Thyroid gland (tissue), 4 donors: ENCODE data around the gene ADAMTSL3. TPM values are rescaled to one million over a fixed set of nuclear protein-coding genes. Genes with fewer than 3 reads are reported as not detected.

ENCODE experiments used
- DNase-seq, 2 donors: peaks; one replicate each; pipeline ENCODE4 v3.0.0-alpha.2; 2019
- H3K27ac ChIP-seq, 3 donors: fragments of 200-600 bp; sonication (generic); 1 replicate in 2 of 3; 2 replicates in 1 of 3; pipeline ENCODE4 v1.5.1; 2016 to 2019; ENCODE audit warnings: mild to moderate bottlenecking in 1 of 3, moderate library complexity in 1 of 3
- H3K27me3 ChIP-seq: fragments of 200-600 bp; sonication (generic); one replicate; pipeline ENCODE4 v1.5.1; 2019
- H3K36me3 ChIP-seq, 2 donors: fragments of 200-600 bp; sonication (generic); one replicate each; pipeline ENCODE4 v1.5.1; 2016 to 2019
- H3K4me1 ChIP-seq, 2 donors: fragments of 200-600 bp; sonication (generic); one replicate each; pipeline ENCODE4 v1.5.1; 2017 to 2019
- H3K4me3 ChIP-seq, 3 donors: fragments of 200-600 bp; sonication (generic); replicated peaks in 1 of 3; 1 replicate in 2 of 3; 2 replicates in 1 of 3; pipeline ENCODE4 v1.5.1; 2016; ENCODE audit warnings: mild to moderate bottlenecking in 1 of 3
- H3K9me3 ChIP-seq: fragments of 200-600 bp; sonication (generic); one replicate; pipeline ENCODE4 v1.5.1; 2017
- CTCF ChIP-seq, 6 experiments: fragments of 200-600 bp in 3 of 6; fragments of 450-650 bp in 3 of 6; sonication (generic) in 3 of 6; IDR thresholded peaks; one replicate each; pipeline ENCODE4 v1.5.1; 2016 to 2019; ENCODE audit warnings: antibody characterized with exemption in 6 of 6, mild to moderate bottlenecking in 2 of 6, inconsistent platforms in 1 of 6, moderate library complexity in 1 of 6
- POLR2A ChIP-seq, 2 donors: fragments of 450-650 bp; IDR thresholded peaks; one replicate each; pipeline ENCODE4 v1.6.1; 2017; ENCODE audit warnings: antibody characterized with exemption in 2 of 2, mild to moderate bottlenecking in 2 of 2, moderate library complexity in 1 of 2
- WGBS, 2 donors: methylation state at CpG; one replicate each; pipeline ENCODE4 v1.1.5; 2017; 5-methylcytosine and 5-hydroxymethylcytosine counted together
- intact Hi-C: fragments of 100-400 bp; cut with DNase I; formaldehyde crosslinking; loops from one replicate; pipeline ENCODE4 v1.15.1; 2023
- total RNA-seq, 4 donors: library from RNA; depleted of rRNA; stranded (reverse); fragments of >200 nt; gene quantifications; one replicate each; pipeline ENCODE4 v1.2.3, GENCODE V29; 2016

Gene ADAMTSL3
- total RNA-seq, 4 donors from 2014 or later = 5.5 to 14.8 (median 6.5) TPM

- Histone ChIP-seq H3K4me1 (no peaks in the 10 kb centered on the region), H3K36me3 (no peaks in the 10 kb centered on the region), H3K4me3 (no peak overlapping the region), H3K27ac (peak overlapping the region in 1 of 3 donors; percentile 43), H3K9me3 (no peaks in the 10 kb centered on the region), H3K27me3 (no peaks in the 10 kb centered on the region)
- no peak for DNase-seq
- TF ChIP-seq POLR2A (IDR thresholded peaks at IDR 0.05) (no peak), CTCF (IDR thresholded peaks at IDR 0.05) (no peak)
- intact Hi-C loops = no loop called here
- WGBS, 2 donors = 67 to 73% methylated on average over 5 of the region's 5 CpGs
Measured at GRCh38 chr15:83694536-83694935, 40.6 kb downstream of the ADAMTSL3 start.

- Histone ChIP-seq H3K9me3 (no peaks in the 10 kb centered on the region), H3K4me1 (no peaks in the 10 kb centered on the region), H3K27ac (no peak overlapping the region), H3K27me3 (no peaks in the 10 kb centered on the region), H3K4me3 (no peak overlapping the region), H3K36me3 (no peaks in the 10 kb centered on the region)
- intact Hi-C loops = no loop called here
- no peak for TF ChIP-seq CTCF (IDR thresholded peaks at IDR 0.05)
- no peak for TF ChIP-seq POLR2A (IDR thresholded peaks at IDR 0.05)
- 36 to 37% methylated on average over 3 of the region's 3 CpGs for WGBS, 2 donors
- no peak for DNase-seq
Measured at GRCh38 chr15:83695246-83695645, 41.3 kb downstream of the ADAMTSL3 start.

GRCh38 chr15:83695901-83696425, 42.0 kb downstream of the ADAMTSL3 start:
- no peaks in the 10 kb centered on the region for H3K36me3 ChIP-seq
- WGBS, 2 donors = 84% methylated on average over 7 of the region's 7 CpGs
- H3K27me3 ChIP-seq = no peaks in the 10 kb centered on the region
- TF ChIP-seq POLR2A (IDR thresholded peaks at IDR 0.05) (no peak), CTCF (IDR thresholded peaks at IDR 0.05) (no peak)
- H3K4me1 ChIP-seq = no peaks in the 10 kb centered on the region
- H3K4me3 ChIP-seq = no peak overlapping the region
- intact Hi-C loops = no loop called here
- no peak for DNase-seq
- H3K27ac ChIP-seq = no peak overlapping the region
- no peaks in the 10 kb centered on the region for H3K9me3 ChIP-seq

- intact Hi-C loops = no loop called here
- Histone ChIP-seq H3K36me3 (no peaks in the 10 kb centered on the region), H3K4me3 (no peak overlapping the region), H3K27ac (no peak overlapping the region), H3K27me3 (no peaks in the 10 kb centered on the region), H3K9me3 (no peaks in the 10 kb centered on the region), H3K4me1 (no peaks in the 10 kb centered on the region)
- TF ChIP-seq CTCF (IDR thresholded peaks at IDR 0.05) (no peak), POLR2A (IDR thresholded peaks at IDR 0.05) (no peak)
- DNase-seq = no peak
Measured at GRCh38 chr15:83697716-83698115, 43.8 kb downstream of the ADAMTSL3 start.

GRCh38 chr15:83698294-83698693, 44.4 kb downstream of the ADAMTSL3 start:
- no peak overlapping the region for H3K4me3 ChIP-seq
- H3K27ac ChIP-seq = no peak overlapping the region
- H3K4me1 ChIP-seq = no peaks in the 10 kb centered on the region
- H3K9me3 ChIP-seq = no peaks in the 10 kb centered on the region
- 61 to 70% methylated on average over 3 of the region's 3 CpGs for WGBS, 2 donors
- intact Hi-C loops = no loop called here
- no peaks in the 10 kb centered on the region for H3K27me3 ChIP-seq
- no peak for TF ChIP-seq POLR2A (IDR thresholded peaks at IDR 0.05)
- no peak for TF ChIP-seq CTCF (IDR thresholded peaks at IDR 0.05)
- no peaks in the 10 kb centered on the region for H3K36me3 ChIP-seq
- DNase-seq = peak; percentile 15 to 24
